IPS-NIHi11 (cell line): ENCODE results near the gene FOXL2.
A peak's percentile ranks its signal among the peaks of the same experiment; 100 is the strongest.
"Not testable (repeated sequence)": the region's sequence is repeated elsewhere in the genome, so short reads cannot be mapped to it uniquely, and the experiment has no call there.

Experiments used
- DNase-seq: peaks from one replicate; pipeline ENCODE4 v3.0.0; 2012; ENCODE audit warnings: mixed read lengths, low spot score

The FOXL2 gene

GRCh38 chr3:138933068-138933668 is 13.8 kb downstream of the FOXL2 start:
- no peak for DNase-seq

GRCh38 chr3:138928727-138929372 is 18.1 kb downstream of the FOXL2 start:
- no peak for DNase-seq

GRCh38 chr3:138923531-138923994 is 23.4 kb downstream of the FOXL2 start:
- peak; percentile 78 for DNase-seq

GRCh38 chr3:138922400-138922799 is 24.5 kb downstream of the FOXL2 start:
- not testable (repeated sequence) for DNase-seq

GRCh38 chr3:138921316-138922292 is 25.3 kb downstream of the FOXL2 start:
- no peak for DNase-seq

- no peak for DNase-seq
Measured at GRCh38 chr3:138919325-138919724, 27.6 kb downstream of the FOXL2 start.

GRCh38 chr3:138916824-138917223 is 30.1 kb downstream of the FOXL2 start:
- DNase-seq, result no peak

GRCh38 chr3:138915503-138916498 is 31.1 kb downstream of the FOXL2 start:
- peak; percentile 95 for DNase-seq

GRCh38 chr3:138914870-138915502 is 32.0 kb downstream of the FOXL2 start:
- no peak for DNase-seq

GRCh38 chr3:138913766-138914165 is 33.2 kb downstream of the FOXL2 start:
- DNase-seq, result no peak

- DNase-seq, result no peak
Measured at GRCh38 chr3:138912237-138912636, 34.7 kb downstream of the FOXL2 start.

GRCh38 chr3:138911621-138912020 is 35.3 kb downstream of the FOXL2 start:
- DNase-seq, result no peak

- DNase-seq, result no peak
Measured at GRCh38 chr3:138909904-138910303, 37.0 kb downstream of the FOXL2 start.

- DNase-seq, result no peak
Measured at GRCh38 chr3:138908846-138909245, 38.1 kb downstream of the FOXL2 start.

- no peak for DNase-seq
Measured at GRCh38 chr3:138907539-138907938, 39.4 kb downstream of the FOXL2 start.

GRCh38 chr3:138902171-138902570 is 44.8 kb downstream of the FOXL2 start:
- DNase-seq, result no peak

GRCh38 chr3:138901567-138901966 is 45.4 kb downstream of the FOXL2 start:
- DNase-seq, result no peak

- DNase-seq, result no peak
Measured at GRCh38 chr3:138899351-138899991, 47.5 kb downstream of the FOXL2 start.

- DNase-seq, result no peak
Measured at GRCh38 chr3:138898708-138899107, 48.2 kb downstream of the FOXL2 start.

GRCh38 chr3:138898301-138898700 is 48.6 kb downstream of the FOXL2 start:
- no peak for DNase-seq
